ENCODE measurements around the gene TCAF1.

TCAF1 gene

DNA sequence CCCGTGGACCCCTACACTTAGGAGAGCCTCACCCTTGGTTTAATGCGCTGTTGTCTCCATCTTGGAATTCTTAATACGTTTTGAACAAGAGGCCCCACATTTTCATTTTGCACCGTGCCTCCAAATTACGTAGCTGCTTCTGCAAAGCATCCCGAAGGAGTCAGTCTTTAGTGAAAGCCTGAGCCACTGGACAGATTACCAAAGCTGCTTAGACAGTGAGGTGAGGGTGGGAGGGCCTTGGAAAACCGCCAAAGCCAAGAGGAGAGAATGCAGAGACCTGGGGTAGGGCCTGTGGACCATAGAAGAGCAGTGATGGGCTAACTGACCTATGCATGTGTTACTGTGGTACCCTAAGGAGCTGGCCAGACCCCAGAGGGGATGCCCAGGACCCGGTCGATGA, 4.2 kb upstream of the TCAF1 start:
- H3K4me3 ChIP-seq (ENCODE audit: low read length), result no peak overlapping the region
- DNase-seq (ENCODE audit: low read depth, low spot score), result no peak

DNA sequence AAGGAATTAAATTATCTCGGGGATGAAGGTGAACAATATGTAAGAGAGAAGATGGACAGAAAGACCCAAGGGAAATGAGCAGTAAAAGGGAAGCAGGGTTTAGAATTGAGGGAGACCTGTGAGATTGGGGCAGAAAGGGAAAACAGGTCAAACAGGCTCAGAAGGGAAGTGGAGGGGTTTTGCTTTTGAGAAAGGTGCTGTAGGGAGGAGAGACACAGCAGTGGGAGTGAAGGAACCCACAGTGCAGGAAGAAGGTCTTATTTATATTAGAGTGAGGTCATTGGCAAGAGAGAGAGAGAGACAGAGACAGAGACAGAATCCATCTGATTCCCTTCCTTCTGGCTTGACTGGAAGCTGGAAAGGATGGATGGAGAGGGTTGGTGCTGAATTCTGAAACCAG, 3.5 kb upstream of the TCAF1 start:
- no peak overlapping the region for H3K4me3 ChIP-seq (ENCODE audit: low read length)
- DNase-seq (ENCODE audit: low read depth, low spot score), result no peak

DNA sequence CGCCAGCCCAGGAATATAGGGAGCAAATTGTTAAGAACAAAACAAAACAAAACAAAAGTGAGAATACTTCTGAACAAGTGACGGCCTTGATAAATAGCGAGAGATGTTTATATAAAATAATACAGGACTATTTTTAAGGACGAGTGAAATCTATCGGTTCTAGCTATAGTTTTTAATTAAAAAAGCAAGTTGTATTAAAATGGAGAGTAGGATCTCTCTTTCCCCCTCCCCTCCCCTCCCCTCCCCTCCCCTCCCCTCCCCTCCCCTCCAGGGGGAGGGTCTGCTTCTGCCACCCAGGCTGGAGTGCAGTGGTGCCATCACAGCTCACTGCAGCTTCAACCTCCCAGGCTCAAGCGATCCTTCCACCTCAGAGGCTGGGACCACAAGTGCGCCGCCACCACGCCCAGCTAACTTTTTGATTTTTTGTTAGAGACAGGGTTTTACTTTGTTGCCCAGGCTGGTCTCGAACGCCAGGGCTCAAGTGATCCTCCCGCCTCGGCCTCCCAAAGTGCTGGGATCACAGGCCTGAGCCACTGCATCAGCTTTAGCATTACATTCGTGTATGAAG, 440 bp upstream of the TCAF1 start:
- no peak for DNase-seq (ENCODE audit: low read depth, low spot score)
- peak overlapping the region; percentile 79 for H3K4me3 ChIP-seq (ENCODE audit: low read length)

DNA sequence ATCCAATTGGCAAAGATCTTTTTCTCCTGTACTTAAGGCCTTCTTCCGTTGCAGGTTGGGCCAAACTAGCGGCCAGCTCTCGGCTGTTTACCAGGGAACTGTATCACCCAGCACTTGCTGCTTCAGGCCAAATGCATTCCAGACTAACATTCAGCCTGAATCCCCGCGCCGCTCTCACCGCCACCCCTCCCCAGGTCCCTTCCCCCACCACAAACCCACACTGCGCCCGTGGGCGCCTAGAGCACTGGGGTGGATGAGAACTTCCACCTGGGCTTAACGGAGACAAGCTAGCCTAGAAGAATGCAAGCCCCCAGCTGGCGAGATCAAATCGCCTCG, 676 bp downstream of the TCAF1 start:
- H3K4me3 ChIP-seq (ENCODE audit: low read length), result peak overlapping the region; percentile 79
- DNase-seq (ENCODE audit: low read depth, low spot score), result no peak

DNA sequence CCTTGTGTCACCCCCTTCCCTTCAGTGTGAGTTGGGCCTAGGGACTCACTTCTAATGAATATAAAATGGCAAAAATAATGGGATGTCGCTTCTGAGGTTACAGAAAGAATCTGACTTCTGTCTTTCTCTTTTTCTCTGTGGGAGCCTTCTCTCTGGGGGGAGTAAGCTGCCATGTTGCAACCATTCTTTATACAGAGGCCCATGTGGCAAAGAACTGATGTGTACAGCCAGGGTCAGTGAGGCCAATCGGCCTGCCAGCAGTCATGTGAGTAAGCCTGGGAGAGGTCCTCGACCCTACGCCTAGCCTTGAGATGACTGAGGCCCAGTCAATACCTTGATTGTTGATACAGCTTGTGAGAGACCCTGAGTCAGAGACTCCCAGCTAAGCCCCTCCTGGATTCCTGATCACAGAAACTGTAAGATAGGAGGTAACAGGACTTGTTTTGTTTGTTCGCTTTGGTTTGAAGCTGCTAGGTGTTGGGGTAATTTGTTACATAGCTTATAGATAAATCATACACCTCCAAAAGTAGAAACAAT, 1.7 kb downstream of the TCAF1 start:
- DNase-seq (ENCODE audit: low read depth, low spot score), result no peak
- no peak overlapping the region for H3K4me3 ChIP-seq (ENCODE audit: low read length)

DNA sequence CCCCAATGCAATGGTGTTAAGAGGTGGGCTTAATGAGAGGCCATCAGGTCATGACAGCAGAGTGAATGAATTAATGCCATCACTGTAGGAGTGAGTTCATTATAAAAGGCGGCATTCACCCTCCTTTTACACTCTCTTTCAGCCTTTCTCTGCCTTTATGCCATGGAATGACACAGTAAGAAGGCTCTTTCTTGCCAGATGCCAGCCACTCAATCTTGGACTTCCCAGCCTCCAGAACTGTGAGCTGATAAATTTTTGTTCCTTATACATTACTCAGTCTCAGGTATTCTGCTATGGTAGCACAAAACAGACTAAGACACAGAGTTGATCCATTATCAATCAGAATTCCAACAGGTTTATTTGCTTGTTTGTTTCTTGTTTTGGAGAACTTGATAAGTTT, 3.2 kb downstream of the TCAF1 start:
- H3K4me3 ChIP-seq (ENCODE audit: low read length), result no peak overlapping the region
- DNase-seq (ENCODE audit: low read depth, low spot score), result no peak

DNA sequence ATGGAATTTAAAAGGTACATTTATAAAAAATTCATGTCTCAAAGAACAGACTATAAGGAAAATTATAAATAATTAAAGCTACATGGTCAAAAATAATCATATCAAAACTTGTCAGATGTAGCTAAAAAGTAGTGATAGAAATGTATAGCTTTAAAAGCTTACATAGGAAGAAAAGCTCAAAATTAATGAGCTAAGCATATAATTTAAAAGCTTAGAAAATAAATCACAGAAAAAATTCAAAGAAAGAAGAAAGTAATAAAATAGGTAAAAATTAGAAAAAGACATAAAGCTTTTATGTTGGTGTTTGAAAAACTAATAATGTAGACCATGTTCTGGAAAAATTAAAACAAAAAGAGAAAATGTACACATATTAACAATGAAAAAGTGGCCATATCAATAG, 5.3 kb downstream of the TCAF1 start:
- no peak for DNase-seq (ENCODE audit: low read depth, low spot score)
- H3K4me3 ChIP-seq (ENCODE audit: low read length), result no peak overlapping the region

DNA sequence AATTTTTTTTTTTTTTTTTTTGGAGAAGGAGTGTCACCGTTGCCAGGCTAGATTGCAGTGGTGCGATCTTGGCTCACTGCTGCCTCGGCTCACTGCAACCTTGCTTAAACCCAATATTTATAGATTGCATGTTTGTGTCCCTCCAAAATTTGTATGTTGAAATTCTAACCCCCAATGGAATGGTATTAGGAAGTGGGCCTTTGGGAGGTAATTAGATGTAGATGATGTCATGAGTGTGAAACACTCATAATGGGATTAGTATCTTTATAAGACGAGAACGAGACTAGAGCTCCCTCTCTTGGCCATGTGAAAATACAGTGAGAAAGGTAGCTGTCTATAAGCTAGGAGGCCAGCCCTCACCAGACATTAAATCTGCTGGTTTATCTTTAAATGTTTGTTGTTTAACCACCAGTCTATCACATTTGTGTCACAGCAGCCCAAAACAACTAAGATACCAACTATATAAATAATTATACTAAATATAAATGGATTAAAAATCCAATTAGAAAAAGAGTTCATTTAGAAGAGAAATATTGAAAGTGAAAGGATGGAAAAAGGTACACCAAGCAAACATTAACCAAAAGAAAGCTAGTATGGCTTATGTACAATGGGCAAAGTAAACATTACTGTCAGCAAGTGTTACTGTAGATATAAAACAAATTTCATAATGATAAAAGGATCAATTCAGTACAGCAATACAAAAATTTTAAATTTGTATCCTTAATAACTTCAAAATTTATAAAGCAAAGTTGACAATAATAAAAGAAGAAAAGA, 9.3 kb downstream of the TCAF1 start:
- H3K4me3 ChIP-seq (ENCODE audit: low read length), result no peak overlapping the region
- DNase-seq (ENCODE audit: low read depth, low spot score), result no peak

DNA sequence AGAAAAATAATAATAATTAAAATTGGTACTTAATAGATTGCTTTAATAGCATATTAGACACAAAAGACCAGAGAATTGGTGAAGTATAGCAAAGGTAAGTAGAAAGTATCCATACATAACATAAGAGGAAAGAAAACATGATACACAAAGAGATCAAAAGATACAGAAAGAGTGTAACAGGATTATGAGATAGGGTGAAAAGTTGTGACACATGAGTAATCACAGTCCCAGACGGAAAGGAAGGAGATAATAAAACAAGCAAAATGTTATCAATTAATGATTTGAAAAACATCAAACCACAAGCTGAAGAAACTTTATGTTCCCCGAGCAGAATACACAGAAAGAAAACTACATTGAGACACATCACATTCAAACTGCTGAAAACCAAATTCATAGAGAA, 10.5 kb downstream of the TCAF1 start:
- H3K4me3 ChIP-seq (ENCODE audit: low read length), result no peak overlapping the region
- DNase-seq (ENCODE audit: low read depth, low spot score), result no peak

DNA sequence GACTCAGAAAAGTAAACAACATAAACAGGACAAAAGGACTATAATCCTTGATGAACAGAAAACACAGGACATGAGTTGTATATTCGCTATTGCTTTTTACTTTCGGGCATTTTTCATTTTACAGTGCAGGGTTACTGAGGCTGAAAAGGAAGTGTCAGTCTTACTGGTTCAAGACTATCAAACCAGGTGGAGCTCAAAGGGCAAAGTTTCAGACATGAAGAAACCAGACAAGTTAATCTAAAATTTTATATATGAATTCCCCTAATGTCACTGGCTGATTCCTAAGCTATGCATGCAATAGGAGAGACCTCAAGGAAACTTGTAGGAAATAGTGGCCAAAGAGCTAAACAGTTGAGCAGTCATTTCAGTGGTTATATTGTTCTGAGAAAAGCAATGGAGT, 11.4 kb downstream of the TCAF1 start:
- DNase-seq (ENCODE audit: low read depth, low spot score), result no peak
- H3K4me3 ChIP-seq (ENCODE audit: low read length), result no peak overlapping the region

DNA sequence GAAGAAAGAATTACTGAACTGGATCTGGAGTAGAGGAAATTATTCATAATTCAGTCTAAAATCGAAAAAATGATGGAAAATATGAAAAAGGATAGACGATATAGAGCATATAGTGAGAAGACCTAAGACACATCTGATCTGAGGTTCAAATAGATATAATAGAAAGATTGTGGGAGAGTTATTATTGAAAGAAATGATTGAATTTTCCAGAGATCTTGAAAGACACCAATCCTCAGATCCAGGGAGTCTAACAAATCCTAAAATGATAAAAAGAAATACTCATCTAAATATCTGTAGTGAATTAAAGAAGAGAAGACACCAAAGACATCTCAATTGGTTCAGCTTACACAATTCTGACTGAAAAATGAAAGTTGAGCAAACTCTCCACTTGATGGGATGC, 12.9 kb downstream of the TCAF1 start:
- H3K4me3 ChIP-seq (ENCODE audit: low read length), result no peak overlapping the region
- no peak for DNase-seq (ENCODE audit: low read depth, low spot score)

DNA sequence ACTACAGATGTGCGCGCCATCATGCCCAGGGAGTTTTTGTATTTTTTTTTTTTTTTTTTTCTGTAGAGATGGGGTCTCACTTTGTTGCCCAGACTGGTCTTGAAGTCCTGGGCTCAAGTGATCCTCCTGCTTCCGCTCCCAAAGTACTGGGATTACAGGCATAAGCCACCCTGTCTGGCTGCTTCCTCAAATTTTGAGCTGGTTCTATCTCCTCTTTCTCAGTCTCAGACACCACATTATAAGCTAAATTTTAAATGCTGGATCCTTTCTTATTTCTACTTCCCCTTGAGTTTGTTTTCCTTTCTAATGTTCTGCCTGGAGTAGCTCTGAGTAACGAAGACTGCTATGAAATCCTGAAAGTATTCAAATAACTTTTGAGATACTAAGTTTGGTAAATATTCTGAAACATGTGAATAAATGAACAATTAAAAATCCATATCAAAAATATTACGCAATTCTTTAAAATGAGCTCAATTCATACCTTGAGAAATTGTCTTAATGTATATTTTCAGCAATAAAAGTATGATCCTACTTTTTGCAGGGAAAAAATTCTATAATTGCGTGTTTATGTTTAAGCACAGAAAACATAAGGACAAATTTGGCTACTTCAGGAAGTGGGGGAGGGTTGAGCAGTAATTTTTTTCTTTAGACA, 15.0 kb downstream of the TCAF1 start:
- H3K4me3 ChIP-seq (ENCODE audit: low read length), result no peak overlapping the region
- DNase-seq (ENCODE audit: low read depth, low spot score), result no peak

DNA sequence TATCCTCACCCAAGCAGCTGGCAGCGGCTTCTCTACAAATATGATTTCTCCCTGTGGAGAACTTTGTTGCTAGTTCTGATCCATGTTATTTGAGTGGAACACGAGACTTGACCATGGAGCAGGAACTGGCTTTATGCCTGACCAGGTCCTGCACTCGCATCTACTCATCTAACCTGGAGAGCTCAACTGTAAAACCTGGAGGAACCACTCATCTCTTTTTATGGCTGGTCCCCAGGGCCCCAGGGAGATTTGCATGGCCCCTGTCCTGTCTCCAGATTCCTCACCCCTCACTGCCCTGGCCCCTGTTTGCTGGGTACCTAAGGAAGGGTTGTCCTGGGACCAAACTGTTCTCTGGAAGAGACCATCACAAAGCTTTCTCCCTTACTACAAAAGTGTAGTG, 16.0 kb downstream of the TCAF1 start:
- no peak for DNase-seq (ENCODE audit: low read depth, low spot score)
- H3K4me3 ChIP-seq (ENCODE audit: low read length), result no peak overlapping the region

DNA sequence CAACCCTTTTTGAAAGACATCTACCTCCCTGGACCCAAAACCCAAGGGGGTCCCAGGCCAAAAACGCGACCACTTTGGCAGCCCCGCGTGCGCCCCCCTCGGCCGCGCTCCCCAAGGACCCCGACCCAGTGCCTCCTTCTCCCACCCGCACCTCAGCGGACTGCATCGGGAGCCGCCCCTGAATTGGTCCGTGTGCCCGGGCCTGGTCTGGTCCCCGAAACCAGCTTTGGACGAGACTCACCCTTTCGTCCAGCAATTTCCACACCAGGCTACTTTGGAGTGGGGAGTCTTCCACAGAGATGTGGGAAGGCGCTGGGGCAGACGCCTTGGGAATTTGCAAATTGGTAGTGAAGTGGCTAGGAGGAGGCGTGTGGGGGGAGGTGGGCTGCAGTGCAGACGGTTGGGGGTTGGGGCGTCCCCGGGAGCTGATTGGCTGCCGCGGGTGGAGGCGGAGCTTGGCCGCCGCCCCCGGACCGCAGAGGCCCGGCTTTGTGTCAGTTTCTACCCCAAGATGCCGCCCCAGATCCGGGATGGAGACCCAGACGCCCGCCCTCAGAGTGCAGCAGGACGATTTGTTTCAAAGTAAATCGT, 16.9 kb downstream of the TCAF1 start:
- no peak for DNase-seq (ENCODE audit: low read depth, low spot score)

DNA sequence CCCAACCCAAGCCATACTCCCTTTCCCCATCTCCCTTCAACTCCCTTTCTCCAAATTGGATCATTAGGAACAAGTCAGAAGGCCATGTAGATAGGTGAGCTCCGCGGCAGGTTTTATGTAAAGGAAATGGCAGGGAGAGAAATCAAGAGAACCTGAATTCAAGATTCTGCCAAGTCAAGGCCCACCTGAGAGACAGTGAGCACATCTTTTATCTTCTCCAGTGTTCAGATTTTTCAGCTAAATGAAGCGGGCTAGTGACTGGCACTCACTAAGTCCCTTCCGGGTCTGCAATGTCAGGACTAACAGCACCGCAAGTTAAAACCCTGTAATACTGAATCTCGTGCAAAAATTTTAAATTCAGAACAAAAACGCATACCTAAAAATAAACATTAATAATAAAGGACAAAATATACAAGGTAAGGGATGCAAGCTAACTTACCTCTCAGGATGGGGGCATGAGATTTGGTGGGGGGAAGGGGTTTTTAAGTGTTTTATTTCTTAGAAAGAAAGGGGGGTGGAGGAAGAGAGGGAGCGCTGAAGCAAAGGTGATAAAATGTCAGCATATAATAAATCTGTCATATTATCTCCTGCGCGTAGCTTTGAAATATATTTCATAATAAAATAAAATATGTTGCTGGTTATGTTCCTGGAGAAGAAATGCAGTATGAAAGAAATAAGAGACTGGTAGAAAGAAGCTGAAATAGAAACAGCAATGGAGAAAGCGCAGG, 17.6 kb downstream of the TCAF1 start:
- DNase-seq (ENCODE audit: low read depth, low spot score), result no peak
- H3K4me3 ChIP-seq (ENCODE audit: low read length), result no peak overlapping the region

More for the DNA sequence above, 16.9 kb downstream of the TCAF1 start:
- H3K4me3 ChIP-seq (ENCODE audit: low read length), result no peak overlapping the region

DNA sequence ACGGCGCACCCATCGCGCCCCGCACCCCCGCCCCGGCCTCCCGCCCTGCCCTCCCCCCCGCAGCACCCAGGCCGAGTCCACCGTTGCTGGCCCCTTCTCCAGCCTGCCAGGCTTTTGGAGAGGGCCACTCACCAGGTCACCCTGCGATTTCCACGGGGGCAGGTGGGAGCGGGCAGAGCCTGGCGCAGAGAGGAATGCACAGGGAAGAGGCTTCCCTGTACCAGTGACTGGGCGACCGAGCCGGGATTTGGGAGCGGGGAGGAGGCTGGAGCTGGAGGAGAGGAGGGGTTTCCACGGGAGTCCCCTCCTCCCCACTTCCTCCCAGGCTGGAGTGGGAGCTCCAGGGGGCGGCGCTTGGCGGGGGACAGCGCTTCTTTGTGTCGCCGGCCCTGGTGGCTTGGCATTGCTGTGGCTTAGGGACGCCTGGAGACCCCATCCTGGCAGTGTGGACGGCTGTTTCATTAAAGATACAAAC, 19.3 kb downstream of the TCAF1 start:
- no peak overlapping the region for H3K4me3 ChIP-seq (ENCODE audit: low read length)
- DNase-seq (ENCODE audit: low read depth, low spot score), result no peak

DNA sequence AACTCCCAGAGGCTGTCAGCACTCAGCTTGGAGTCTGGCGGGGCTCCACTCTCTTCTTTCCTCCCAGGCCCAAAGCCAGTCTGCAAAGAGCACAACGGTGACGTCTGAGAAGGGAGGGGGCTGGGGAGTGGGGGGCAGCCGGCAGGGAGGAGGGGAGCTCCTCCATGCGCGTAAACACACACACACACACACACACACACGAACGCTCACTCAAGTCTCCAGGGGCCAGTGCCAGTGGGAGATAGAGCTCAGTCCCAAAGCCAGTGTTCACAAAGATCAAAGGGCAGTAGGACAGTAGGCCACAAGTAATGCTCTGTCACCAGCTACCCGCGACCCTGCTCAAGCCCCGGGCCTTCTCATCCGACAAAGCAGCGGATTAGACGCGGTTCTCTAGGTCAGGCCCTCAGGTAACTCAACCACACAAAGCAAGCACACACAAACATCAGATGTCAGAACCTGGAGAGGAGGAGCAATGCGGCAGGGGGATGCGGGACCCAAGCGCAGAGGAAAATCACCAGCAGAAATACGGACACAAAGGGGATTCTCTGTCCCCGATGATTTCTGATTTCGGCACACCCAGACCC, 19.9 kb downstream of the TCAF1 start:
- H3K4me3 ChIP-seq (ENCODE audit: low read length), result no peak overlapping the region
- no peak for DNase-seq (ENCODE audit: low read depth, low spot score)

DNA sequence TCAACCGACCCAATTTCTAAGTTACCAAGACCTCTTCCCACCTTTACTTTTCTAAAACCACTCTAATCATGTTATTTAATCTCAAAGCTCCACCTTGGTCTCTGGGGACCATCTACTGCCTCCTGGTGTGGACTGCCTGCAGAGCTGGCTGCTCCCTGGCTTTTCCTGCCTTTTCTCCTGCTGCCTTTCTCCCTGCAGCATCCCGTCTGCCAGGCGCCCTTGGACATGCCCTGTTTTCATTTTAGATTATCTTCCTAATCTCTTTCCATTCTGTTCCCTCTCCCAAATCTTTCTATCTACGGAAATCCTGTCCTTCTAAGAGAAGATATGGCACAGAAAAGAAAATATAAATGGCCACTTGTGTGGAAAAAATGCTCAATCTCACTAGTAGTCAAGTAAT, 23.1 kb downstream of the TCAF1 start:
- DNase-seq (ENCODE audit: low read depth, low spot score), result no peak
- no peak overlapping the region for H3K4me3 ChIP-seq (ENCODE audit: low read length)

DNA sequence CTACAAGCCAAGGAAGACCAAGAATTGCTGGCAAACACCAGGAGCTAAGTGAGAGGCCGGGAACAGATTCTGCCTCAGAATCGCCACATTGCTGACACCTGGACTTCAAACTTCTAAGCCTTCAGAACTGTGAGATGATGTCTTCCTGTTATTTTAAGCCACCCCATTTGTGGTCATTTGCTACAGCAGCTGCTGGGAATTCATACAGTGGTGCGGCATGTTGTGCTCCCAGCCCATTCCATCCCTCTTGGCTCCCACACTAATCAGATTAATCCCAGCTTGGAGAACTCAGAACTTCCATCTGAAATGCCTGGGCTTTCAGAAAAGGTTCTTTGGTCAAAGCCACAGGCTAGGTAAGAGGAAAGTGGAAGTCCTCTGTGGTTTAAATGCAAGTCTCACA, 24.9 kb downstream of the TCAF1 start:
- no peak for DNase-seq (ENCODE audit: low read depth, low spot score)
- H3K4me3 ChIP-seq (ENCODE audit: low read length), result no peak overlapping the region

All from Jurkat, Clone E6-1 (cell line).